HG03378 (cell line): Measurements from ENCODE around the gene FES.

Experiments used
- ATAC-seq: cut with Tn5 transposase; IDR thresholded peaks from one replicate; pipeline ENCODE4 v1.9.1; 2021; ENCODE audit warnings: mild to moderate bottlenecking, moderate library complexity; ENCODE audit not compliant: unreplicated experiment

Gene FES

DNA sequence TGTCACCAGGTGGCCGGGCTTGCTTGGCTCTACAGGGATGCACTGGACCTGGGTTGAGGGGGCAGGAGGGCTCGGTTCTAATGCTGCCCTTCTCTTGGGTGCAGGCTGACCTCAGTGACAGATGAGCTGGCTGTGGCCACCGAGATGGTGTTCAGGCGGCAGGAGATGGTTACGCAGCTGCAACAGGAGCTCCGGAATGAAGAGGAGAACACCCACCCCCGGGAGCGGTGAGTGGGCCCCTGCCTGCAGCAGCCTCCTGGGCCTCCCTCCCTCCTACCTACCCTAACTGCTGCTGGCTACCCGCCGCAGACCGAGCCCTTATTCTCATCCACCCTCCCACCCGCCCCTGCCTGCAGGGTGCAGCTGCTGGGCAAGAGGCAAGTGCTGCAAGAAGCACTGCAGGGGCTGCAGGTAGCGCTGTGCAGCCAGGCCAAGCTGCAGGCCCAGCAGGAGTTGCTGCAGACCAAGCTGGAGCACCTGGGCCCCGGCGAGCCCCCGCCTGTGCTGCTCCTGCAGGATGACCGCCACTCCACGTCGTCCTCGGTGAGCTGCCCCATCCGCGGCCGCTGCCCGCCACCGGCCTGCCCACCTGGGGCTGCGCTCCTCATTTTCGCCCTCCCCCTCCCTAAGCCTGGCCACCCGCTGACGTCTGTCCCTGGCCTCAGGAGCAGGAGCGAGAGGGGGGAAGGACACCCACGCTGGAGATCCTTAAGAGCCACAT is 5.6 kb downstream of the FES start:
- no peak for ATAC-seq

DNA sequence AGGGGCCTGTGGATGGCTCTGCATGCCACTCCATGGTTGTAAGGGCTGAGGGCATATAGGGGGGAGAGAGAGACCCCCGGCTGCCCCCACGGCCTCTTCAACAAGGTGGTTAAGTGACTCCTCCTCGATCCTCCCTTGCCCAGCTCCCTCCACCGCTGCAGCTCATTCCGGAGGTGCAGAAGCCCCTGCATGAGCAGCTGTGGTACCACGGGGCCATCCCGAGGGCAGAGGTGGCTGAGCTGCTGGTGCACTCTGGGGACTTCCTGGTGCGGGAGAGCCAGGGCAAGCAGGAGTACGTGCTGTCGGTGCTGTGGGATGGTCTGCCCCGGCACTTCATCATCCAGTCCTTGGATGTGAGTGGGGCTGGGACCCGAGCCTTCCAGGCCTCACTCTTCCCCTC is 6.5 kb downstream of the FES start:
- ATAC-seq: no peak

DNA sequence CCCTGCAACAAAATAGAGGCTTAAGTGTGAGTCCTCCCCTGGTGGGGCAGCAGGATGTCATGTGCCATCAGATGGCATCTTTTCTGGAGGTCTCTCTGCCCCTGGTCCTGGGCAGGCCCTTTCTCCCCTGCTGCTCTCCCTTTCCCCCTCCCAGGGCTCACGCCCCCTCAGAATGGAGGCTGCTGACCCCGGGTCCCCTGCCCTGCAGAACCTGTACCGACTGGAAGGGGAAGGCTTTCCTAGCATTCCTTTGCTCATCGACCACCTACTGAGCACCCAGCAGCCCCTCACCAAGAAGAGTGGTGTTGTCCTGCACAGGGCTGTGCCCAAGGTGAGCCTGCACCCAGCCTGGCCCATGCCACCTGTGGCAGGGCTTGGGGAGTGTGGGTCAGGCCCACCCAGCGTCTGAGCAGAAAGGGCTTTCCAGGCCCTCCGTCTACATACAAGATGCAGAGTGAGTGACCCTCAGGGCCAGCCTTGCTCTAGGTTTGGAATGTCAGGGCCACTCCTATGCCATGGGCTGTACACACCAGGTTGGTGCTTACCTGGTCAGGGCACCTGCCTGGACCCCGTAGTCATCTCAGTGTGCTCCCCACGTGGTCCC is 7.1 kb downstream of the FES start:
- no peak for ATAC-seq

DNA sequence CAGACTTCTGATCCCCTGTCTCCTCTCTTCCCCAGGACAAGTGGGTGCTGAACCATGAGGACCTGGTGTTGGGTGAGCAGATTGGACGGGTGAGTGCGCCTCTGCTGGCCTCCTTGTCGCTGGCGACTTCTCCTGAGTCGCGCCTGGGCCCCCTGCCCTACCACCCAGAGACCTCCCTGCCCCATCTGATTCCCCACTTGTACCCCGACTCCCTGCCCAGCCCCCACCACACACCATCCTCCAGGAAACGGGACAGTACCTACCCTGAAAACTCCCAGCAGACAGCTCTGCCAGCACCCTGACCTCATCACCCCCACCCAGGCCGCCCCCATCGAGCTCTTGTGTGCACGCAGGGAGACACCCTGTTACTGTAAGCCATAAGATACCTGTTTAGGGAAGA is 7.7 kb downstream of the FES start:
- ATAC-seq: no peak

DNA sequence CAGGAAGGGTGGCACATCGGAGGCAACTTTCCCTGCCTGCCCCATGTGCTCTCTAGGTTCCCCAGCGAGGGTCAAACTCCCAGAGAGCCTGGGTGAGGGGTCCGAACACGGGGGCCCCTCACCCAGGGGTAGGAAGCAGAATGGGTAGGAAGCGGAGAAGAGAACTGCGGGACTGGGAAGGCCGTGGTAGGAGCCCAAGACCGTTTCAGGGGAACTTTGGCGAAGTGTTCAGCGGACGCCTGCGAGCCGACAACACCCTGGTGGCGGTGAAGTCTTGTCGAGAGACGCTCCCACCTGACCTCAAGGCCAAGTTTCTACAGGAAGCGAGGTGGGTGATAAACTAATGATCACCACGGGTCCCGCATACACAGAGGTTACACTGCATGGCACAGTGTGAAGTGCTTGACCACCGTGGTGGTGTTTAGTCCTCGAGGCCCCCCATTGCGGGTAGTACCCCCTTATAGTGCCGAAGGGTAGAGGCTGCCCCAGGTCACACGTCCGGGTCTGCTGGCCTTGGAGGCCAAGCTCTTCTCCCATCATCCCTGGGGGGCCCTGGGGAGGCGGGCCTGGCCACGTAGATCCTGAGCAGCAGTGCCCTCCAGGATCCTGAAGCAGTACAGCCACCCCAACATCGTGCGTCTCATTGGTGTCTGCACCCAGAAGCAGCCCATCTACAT is 8.3 kb downstream of the FES start:
- no peak for ATAC-seq

DNA sequence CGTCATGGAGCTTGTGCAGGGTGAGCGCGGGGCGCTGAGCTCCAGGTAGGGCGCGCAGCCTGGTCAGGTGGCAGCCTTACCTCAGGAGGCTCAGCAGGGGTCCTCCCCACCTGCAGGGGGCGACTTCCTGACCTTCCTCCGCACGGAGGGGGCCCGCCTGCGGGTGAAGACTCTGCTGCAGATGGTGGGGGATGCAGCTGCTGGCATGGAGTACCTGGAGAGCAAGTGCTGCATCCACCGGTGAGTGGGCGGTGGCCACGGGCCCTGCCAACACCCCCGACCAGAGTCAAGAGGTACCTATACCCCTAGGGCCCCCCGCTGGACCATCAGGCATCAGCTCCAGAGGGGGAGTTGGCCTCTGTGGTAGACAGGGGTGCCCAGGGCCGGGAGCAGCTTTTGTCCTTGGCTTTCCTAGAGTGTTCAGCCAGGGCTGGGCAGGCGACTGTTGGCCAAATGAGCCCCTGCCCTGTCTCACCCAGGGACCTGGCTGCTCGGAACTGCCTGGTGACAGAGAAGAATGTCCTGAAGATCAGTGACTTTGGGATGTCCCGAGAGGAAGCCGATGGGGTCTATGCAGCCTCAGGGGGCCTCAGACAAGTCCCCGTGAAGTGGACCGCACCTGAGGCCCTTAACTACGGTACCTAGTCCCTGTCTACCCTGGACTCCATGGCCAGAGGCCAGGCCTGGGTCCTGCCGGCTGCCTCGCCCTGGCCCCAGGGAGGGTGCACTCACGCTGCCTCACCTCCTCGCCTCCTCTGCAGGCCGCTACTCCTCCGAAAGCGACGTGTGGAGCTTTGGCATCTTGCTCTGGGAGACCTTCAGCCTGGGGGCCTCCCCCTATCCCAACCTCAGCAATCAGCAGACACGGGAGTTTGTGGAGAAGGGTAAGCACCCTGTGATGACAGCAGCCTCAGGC is 9.1 kb downstream of the FES start:
- no peak for ATAC-seq

DNA sequence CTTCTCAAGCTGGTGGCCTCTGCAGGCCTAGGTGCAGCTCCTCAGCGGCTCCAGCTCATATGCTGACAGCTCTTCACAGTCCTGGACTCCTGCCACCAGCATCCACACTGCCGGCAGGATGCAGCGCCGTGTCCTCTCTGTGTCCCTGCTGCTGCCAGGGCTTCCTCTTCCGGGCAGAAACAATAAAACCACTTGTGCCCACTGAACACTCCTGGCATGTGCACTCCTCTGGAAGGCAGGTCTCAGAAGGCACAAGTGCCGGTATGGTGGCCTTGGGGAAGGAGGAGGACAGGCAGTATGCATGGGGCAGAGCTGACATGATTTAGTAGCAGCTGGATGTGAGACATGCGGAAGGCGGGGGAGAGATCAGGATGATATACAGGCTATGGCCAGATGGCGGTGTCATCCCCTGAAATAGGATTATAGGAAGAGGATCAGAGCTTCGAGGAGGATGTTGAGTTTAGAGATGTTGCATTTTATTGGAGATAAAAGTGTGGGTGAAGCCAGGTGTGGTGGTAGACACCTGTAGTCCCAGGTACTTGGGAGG is 11.3 kb downstream of the FES start:
- ATAC-seq: no peak

DNA sequence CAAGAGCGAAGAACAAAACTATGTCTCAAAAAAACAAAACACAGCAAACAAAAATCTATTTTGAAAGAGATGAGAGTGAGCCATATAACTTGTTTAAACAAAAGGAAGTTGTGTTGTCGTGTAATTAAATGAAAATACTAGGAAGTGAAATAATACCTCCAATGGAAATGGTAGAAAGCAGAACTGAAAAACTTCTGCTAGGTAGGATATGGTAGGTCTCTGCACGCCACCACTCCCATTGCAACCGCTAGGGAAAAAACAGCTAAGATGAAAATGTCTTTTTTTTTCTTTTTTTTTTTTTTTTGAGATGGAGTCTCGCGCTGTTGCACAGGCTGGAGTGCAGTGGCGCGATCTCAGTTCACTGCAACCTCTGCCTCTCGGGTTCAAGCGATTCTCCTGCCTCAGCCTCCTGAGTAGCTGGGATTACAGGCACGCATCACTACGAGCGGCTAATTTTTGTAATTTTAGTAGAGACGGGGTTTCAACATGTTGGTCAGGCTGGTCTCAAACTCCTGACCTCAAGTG is 12.9 kb downstream of the FES start:
- ATAC-seq: peak; percentile 65

DNA sequence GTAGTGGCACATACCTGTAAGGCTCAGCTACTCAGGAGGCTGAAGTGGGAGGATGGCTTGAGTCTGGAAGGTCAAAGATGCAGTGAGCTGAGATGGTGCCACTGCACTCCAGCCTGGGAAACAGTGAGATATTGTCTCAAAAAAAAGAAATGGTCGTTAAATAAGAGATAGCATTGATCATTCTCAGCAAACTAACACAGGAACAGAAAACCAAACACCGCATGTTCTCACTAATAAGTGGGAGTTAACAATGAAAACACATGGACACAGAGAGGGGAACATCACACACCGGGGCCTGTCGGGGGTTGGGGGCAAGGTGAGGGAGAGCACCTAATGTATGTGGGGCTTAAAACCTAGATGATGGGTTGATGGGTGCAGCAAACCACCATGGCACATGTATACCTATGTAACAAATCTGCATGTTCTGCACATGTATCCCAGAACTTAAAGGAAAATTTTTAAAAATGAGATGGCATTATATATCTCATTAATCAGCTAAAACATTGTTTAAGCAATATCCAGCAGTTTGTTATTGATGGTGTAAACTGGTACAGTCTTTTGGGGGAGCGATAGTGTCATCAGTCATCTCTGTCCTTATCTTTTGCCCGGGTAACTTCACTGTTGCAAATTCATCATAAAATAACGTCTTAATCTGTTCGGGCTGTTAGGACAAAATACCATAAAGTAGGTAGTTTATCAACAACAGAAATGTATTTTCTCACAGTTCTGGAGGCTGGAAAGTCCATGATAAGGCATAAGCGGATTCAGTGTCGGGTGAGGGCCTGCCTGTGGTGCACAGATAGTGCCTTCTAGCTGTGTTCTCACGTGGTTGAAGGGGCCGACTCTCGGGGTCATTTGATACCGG is 17.1 kb downstream of the FES start:
- no peak for ATAC-seq

DNA sequence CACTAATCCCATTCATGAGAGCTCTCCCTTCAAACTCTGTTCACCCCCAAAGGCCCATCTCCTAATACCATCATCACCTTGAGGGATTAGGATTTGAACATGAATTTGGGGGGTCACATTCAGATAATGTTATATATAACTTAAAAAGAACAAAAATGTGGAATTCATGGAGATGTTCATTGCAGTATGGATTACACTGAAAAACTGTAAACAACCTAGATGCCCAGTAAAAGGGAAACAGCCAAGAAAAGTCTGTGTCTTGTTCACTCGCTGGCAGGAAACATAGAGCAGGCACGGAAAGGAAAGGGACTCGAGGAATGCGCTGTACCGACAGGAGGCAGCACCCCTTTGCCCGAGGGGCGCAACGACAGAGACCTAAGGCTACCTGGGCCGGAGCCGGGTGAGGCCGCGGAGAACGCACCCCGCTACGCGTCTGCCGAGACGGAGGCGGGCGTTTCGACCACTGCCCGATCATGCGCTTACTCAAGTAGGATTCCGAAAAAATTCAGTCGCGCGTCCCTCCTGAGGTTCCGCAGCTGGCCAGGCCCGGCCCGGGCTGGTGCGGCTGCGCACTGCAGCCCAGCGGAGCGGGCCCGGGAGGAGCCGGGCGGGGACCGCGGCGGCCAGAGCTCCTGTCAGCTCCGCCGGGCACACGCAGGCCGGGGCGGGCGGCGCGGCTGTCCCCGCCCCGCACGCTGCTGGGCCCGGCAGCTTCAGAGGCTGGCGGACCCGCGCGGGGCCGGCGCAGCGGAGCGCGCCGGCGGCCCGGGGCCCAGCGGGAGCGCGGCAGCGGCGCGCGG is 17.9 kb downstream of the FES start:
- ATAC-seq: peak; percentile 62

DNA sequence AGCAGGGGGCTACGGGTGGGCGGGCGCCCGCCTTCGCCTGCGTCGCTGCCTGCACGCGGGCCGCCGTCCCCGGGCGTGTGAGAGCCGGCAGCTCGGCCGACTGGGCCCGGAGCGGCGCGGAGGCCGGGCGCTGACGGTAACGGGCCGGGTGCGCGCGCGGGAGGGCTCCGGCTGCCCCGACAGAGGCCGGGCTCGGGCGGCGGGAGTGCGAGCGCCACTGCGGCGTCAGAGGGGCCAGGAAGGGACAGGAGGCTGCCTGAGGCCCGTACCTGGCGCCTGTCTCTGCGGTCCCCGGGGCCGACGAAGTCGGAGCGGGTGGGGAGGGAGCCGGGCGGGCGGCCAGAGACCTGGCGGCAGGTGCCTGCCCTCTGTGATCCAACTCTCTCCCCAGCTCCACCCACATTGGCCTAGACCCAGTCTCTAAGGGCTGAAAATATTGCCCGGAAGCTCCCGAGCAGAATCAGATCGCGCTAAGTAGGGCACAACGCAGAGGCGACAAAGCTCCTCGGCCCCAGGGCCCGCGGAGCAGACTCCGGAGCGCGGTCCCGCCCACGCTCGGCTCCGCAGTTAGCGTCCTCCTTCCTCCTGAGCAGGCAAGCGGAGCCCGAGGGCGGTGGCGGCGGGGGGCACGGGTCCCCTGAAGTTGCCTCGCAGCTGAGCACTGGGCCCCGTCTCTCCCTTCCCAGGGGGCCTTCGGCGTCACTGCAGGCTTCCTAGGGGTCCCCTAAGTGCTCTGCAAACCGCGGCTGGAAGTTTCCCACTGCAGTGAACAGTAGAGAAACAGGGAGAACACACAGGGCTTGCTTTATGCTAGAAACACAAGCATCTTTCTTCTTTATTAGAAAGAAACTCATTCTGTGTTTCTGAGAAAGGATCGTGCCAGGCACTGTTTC is 18.8 kb downstream of the FES start, which contains the start of gene MAN2A2:
MAN2A2 (plus strand) TSS at position 463 of the 893 bp plus-strand sequence. CDS start 906 bp downstream, outside the sequence.
- peak; percentile 65 for ATAC-seq

DNA sequence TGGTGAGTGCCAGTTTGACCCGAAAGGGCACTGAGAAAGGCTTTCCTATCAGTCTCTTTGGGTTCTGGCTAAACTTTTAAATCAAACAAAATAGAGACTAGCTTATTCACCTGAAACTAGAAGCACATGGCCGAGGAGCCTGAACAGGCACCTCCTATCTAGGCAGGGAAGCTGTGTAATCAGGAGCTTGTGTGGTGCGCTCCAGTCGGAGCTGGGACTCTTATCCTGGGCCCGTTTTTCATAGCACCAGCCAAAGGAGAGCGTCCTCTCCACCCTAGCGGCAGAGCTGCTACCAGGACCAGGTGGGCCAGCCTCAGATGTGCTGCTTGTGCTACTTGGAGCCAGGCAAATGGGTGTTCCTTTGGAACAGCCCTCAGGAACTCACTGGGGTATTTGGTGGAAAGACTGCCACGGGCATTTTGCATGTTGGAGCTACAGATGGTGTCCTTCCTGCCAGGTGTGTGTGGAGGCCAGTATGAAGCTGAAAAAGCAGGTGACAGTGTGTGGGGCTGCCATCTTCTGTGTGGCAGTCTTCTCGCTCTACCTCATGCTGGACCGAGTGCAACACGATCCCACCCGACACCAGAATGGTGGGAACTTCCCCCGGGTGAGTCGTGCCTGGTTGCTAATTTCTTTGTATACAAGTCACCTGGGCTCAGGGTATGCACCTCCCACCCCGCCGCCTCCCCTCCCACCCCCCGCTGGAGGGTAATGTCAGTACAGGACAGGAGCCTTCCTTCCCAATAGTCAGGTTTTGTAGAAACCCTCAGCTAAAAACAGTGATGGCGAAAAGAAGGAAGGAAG is 19.6 kb downstream of the FES start:
- ATAC-seq: no peak

DNA sequence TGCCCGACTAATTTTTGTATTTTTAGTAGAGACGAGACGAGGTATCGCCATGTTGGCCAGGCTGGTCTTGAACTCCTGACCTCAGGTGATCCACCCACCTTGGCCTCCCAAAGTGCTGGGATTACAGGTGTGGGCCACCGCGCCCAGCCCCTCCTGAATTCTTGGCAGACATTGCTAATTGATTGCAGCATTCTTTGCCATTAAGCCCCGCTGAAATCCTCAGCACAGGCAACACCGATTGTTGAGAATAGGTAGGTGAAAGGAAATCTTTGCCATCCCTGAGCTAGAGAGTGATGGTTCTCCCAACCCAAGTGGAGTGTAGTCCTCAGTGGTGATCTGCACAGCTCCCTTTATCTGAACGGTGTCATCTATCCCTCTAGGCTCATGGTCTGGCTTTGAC is 20.4 kb downstream of the FES start:
- no peak for ATAC-seq

DNA sequence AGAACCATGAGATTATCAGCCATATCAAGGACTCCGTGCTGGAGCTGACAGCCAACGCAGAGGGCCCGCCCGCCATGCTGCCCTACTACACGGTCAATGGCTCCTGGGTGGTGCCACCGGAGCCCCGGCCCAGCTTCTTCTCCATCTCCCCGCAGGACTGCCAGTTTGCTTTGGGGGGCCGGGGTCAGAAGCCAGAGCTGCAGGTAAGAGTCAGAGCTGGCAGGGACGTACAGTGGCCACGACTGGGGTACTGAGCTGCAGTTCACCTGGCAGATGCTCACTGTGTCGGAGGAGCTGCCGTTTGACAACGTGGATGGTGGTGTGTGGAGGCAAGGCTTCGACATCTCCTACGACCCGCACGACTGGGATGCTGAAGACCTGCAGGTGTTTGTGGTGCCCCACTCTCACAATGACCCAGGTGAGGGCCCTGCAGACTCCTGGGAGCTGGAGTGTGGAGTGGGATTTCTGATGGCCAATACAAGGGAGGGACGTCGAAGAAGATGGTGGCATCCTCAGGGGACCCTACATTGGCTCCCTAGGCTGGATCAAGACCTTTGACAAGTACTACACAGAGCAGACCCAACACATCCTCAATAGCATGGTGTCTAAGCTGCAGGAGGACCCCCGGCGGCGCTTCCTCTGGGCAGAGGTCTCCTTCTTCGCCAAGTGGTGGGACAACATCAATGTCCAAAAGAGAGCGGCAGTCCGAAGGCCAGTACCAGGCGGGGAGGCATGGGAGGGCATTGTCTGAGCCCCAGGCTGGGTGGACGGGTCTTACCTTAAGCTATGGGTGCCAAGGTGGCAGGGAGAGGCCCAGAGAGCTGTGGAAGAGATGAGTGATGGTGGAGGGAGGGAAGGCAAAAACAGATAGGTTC is 21.2 kb downstream of the FES start:
- ATAC-seq: no peak

DNA sequence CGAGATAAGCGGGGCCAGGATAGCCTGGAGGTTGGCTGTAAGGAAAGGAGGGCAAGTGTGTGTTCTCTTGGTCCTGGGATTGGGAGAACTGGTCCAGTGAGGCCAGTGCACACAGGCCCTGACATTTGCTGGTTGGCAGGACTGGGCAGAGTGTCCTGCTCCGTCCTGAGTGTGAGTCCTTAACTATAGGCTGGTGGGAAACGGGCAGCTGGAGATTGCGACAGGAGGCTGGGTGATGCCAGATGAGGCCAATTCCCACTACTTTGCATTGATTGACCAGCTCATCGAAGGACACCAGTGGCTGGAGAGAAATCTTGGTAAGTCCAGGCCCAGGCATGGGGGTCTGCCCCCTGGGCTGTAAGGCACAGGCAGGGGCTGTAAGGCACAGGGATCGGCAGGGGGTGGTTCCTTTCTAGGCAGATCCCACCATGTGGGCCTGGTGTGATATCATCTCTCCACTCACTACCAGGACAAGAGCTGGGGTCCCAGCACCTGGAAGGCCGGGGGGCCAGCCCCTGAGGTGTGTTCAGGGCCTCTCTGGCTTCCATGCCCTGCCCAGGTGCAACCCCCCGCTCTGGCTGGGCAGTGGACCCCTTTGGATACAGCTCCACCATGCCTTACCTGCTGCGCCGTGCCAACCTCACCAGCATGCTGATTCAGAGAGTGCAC is 22.0 kb downstream of the FES start:
- ATAC-seq: no peak
